ENCODE results near the gene TFAM.

DNA sequence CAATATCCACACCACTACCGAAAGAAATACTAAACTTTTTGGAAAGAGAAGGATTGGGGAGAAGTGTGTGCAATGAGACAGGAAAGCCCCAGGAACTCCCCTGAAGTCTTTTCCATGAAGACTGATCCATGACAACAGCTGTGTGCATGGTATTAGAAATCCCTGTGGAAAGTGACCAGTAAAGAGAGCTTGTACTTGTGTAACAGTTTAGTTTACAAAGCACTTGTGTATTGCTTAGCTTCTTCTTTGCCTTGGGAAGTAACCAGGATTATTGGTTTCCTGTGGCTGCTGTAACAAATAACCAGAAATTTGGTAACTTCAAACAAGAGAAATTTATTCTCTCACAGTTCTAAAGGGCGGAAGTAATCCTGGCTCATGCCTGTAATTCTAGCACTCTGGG is 18.8 kb downstream of the TFAM start:
- TF ChIP-seq, protein P1, sequence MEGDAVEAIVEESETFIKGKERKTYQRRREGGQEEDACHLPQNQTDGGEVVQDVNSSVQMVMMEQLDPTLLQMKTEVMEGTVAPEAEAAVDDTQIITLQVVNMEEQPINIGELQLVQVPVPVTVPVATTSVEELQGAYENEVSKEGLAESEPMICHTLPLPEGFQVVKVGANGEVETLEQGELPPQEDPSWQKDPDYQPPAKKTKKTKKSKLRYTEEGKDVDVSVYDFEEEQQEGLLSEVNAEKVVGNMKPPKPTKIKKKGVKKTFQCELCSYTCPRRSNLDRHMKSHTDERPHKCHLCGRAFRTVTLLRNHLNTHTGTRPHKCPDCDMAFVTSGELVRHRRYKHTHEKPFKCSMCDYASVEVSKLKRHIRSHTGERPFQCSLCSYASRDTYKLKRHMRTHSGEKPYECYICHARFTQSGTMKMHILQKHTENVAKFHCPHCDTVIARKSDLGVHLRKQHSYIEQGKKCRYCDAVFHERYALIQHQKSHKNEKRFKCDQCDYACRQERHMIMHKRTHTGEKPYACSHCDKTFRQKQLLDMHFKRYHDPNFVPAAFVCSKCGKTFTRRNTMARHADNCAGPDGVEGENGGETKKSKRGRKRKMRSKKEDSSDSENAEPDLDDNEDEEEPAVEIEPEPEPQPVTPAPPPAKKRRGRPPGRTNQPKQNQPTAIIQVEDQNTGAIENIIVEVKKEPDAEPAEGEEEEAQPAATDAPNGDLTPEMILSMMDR (IDR thresholded peaks at IDR 0.05), result no peak
- TF ChIP-seq POLR2A (IDR thresholded peaks at IDR 0.05), result no peak
